H1 (cell line): ENCODE results near the gene HOXB4. TPM values are rescaled to one million over a fixed set of nuclear protein-coding genes. Genes with fewer than 3 reads are reported as not detected.
A peak's percentile ranks its signal among the peaks of the same experiment; 100 is the strongest.

ENCODE experiments used
- CBX8 ChIP-seq: fragments of 300-800, 300-1000 bp; sonication (generic); IDR thresholded peaks from 2 replicates; pipeline ENCODE4 v1.7.1; 2016; ENCODE audit warnings: low read depth, low read length, borderline replicate concordance
- FOSL1 ChIP-seq: IDR thresholded peaks from 2 replicates; pipeline ENCODE4 v1.6.1; 2011; ENCODE audit warnings: mild to moderate bottlenecking, low read depth, low read length, moderate library complexity; ENCODE audit not compliant: insufficient read depth
- GTF2F1 ChIP-seq: IDR thresholded peaks from 2 replicates; pipeline ENCODE4 v1.6.1; 2012; ENCODE audit warnings: low read depth, low read length, improper control_type of control experiment, borderline replicate concordance
- SIRT6 ChIP-seq: IDR thresholded peaks from one replicate; pipeline ENCODE4 v1.7.1; 2012; ENCODE audit warnings: low read length, inconsistent platforms
- polyA plus RNA-seq, 7 experiments: library from polyadenylated mRNA; depleted of rRNA in 3 of 7; stranded (reverse) in 5 of 7; unstranded in 2 of 7; fragments of >200 nt in 5 of 7; fragments of 200-250 nt in 2 of 7; gene quantifications; 1 replicate in 5 of 7; 2 replicates in 1 of 7; 4 replicates in 1 of 7; pipeline versions ENCODE4 v1.2.1 to v1.2.3, GENCODE V29; 2011 to 2013; ENCODE audit warnings: missing spikeins in 2 of 7, mixed read lengths in 2 of 7
- total RNA-seq: library from RNA; stranded (reverse); fragmentation: NEBNext Ultra II Directional; extraction: Animal tissue kit (Norgen Biotek cat#: 25700); gene quantifications from 2 replicates; pipeline ENCODE4 v1.2.1, GENCODE V29; 2021
- TF ChIP-seq, protein P1 (sequence below), 3 experiments: IDR thresholded peaks; 1 replicate in 2 of 3; 2 replicates in 1 of 3; pipeline versions ENCODE4 v1.5.1 to v1.6.1; 2011; ENCODE audit warnings: low read length in 3 of 3, mild to moderate bottlenecking in 3 of 3, inconsistent platforms in 2 of 3, low read depth in 1 of 3, moderate library complexity in 1 of 3; ENCODE audit not compliant: insufficient read depth in 1 of 3; ENCODE audit errors: control extremely low read depth in 1 of 3

Gene HOXB4
- total and polyA plus RNA-seq, 2 of the 8 experiments (the other 6 are each of a cell fraction or from before 2014, with no cell fraction given), result not detected

DNA sequence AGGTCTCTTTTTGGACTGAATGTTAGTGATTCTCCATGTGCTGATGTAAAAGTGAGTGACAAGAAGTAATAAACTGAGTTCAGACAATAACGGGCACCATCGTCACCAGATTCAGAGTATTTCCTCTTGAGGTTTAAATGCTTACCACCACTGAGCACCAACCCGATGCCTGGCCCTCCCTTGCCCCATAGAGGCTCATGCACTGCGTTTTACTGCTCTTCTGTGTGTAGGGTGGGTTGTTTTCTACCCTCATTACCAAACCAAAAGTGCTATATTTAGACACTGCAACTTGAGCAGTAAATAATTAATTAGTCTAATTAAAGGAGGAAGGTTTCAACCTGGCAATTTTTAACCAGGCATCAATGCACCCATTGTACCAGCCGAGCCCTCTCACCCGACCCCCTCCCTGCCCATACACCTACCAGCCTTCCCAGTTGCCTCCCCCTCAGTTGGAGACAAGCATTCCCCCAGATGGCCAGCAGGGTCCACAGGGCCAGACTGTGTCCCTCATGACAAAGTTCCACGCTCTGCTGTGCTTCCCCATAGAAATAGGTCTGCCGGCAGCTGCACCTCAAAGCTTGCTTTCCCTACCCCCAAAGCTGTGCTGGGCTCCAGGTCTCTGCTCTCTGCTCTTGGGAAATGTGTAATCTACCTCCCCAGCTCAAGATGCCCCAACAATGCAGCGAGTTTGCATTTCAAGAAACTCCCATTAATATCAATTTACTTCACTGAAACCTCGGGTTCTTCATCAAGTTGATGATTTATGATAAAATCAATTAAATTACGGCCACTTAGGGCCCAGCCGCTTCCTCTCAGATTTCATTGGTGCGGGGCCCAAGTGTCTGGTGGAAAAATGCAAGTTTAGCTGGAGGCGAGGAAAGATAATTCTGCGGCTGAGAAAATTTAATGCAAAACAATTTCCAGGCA, 16.0 kb downstream of the HOXB4 start (continued):
- TF ChIP-seq CBX8 (0 out of 2 replicates have a peak, but pooled peaks have one; percentile 63), SIRT6 (no peak), GTF2F1 (no peak), FOSL1 (no peak)
- TF ChIP-seq, protein P1, sequence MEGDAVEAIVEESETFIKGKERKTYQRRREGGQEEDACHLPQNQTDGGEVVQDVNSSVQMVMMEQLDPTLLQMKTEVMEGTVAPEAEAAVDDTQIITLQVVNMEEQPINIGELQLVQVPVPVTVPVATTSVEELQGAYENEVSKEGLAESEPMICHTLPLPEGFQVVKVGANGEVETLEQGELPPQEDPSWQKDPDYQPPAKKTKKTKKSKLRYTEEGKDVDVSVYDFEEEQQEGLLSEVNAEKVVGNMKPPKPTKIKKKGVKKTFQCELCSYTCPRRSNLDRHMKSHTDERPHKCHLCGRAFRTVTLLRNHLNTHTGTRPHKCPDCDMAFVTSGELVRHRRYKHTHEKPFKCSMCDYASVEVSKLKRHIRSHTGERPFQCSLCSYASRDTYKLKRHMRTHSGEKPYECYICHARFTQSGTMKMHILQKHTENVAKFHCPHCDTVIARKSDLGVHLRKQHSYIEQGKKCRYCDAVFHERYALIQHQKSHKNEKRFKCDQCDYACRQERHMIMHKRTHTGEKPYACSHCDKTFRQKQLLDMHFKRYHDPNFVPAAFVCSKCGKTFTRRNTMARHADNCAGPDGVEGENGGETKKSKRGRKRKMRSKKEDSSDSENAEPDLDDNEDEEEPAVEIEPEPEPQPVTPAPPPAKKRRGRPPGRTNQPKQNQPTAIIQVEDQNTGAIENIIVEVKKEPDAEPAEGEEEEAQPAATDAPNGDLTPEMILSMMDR (IDR thresholded peaks at IDR 0.05; ENCODE audit: control extremely low read depth in 1 of 3, insufficient read depth in 1 of 3, low read depth in 1 of 3, low read length in 3 of 3), result peak; percentile 10 to 43 (median 36); a peak in 3 of 4 replicates
